HG03103 (cell line): ENCODE results near the gene ZC3H15.
"Not testable (repeated sequence)": the region's sequence is repeated elsewhere in the genome, so short reads cannot be mapped to it uniquely, and the experiment has no call there.

Experiments used
- ATAC-seq: cut with Tn5 transposase; IDR thresholded peaks from one replicate; pipeline ENCODE4 v1.9.1; 2021; ENCODE audit warnings: low read depth; ENCODE audit not compliant: unreplicated experiment

ZC3H15 gene

GRCh38 chr2:186486651-186487647, 889 bp downstream of the ZC3H15 start:
- ATAC-seq: no peak

GRCh38 chr2:186493564-186494085, 7.6 kb downstream of the ZC3H15 start:
- no peak for ATAC-seq

- no peak for ATAC-seq
These were observed 10.3 kb downstream of the ZC3H15 start for GRCh38 chr2:186496401-186496800.

GRCh38 chr2:186497928-186498327, 11.9 kb downstream of the ZC3H15 start:
- ATAC-seq: no peak

- no peak for ATAC-seq
These were observed 12.8 kb downstream of the ZC3H15 start for GRCh38 chr2:186498834-186499233.

- ATAC-seq: no peak
These were observed 18.0 kb downstream of the ZC3H15 start for GRCh38 chr2:186503827-186504606.

GRCh38 chr2:186508263-186508662, 22.2 kb downstream of the ZC3H15 start:
- no peak for ATAC-seq

GRCh38 chr2:186515376-186515775, 29.3 kb downstream of the ZC3H15 start:
- ATAC-seq: no peak

GRCh38 chr2:186516396-186516795, 30.3 kb downstream of the ZC3H15 start:
- ATAC-seq: no peak

GRCh38 chr2:186517090-186517489, 31.0 kb downstream of the ZC3H15 start:
- ATAC-seq: no peak

GRCh38 chr2:186518291-186518690, 32.2 kb downstream of the ZC3H15 start:
- no peak for ATAC-seq

GRCh38 chr2:186518945-186519344, 32.9 kb downstream of the ZC3H15 start:
- no peak for ATAC-seq

GRCh38 chr2:186521570-186522153, 35.6 kb downstream of the ZC3H15 start:
- ATAC-seq: not testable (repeated sequence)

- ATAC-seq: no peak
These were observed 36.4 kb downstream of the ZC3H15 start for GRCh38 chr2:186522450-186522849.

GRCh38 chr2:186523791-186524190, 37.7 kb downstream of the ZC3H15 start:
- no peak for ATAC-seq

- ATAC-seq: no peak
These were observed 40.2 kb downstream of the ZC3H15 start for GRCh38 chr2:186526281-186526680.

- no peak for ATAC-seq
These were observed 44.3 kb downstream of the ZC3H15 start for GRCh38 chr2:186530314-186530713.

GRCh38 chr2:186531257-186531775, 45.3 kb downstream of the ZC3H15 start:
- no peak for ATAC-seq

- no peak for ATAC-seq
These were observed 46.8 kb downstream of the ZC3H15 start for GRCh38 chr2:186532891-186533290.

- ATAC-seq: no peak
These were observed 47.7 kb downstream of the ZC3H15 start for GRCh38 chr2:186533717-186534116.

- ATAC-seq: no peak
These were observed 48.3 kb downstream of the ZC3H15 start for GRCh38 chr2:186534406-186534805.
